ENCODE measurements around the gene GPR55.

Gene GPR55

GRCh38 chr2:230912724-230913123 is 12.3 kb downstream of the GPR55 start:
- no peaks in the 10 kb centered on the region for H3K36me3 ChIP-seq (ENCODE audit: control insufficient read depth in 2 of 2, insufficient read depth in 2 of 2, low read length in 2 of 2)
- H3K9me3 ChIP-seq (ENCODE audit: control insufficient read depth in 2 of 2, low read length in 2 of 2) = no peaks in the 10 kb centered on the region
- H3K9ac ChIP-seq (ENCODE audit: low read length in 2 of 2) = no peak overlapping the region
- no peaks in the 10 kb centered on the region for H3K4me1 ChIP-seq (ENCODE audit: control insufficient read depth, insufficient read depth, low read length)
- no peak overlapping the region for H3K27ac ChIP-seq (ENCODE audit: low read length)
- H3K4me3 ChIP-seq (ENCODE audit: low read length in 2 of 2) = no peak overlapping the region
- peaks cover 2 to 7% of the 10 kb centered on the region in 2 donors for H3K27me3 ChIP-seq (ENCODE audit: control insufficient read depth in 1 of 2, insufficient read depth in 2 of 2, low read length in 2 of 2)

DNA sequence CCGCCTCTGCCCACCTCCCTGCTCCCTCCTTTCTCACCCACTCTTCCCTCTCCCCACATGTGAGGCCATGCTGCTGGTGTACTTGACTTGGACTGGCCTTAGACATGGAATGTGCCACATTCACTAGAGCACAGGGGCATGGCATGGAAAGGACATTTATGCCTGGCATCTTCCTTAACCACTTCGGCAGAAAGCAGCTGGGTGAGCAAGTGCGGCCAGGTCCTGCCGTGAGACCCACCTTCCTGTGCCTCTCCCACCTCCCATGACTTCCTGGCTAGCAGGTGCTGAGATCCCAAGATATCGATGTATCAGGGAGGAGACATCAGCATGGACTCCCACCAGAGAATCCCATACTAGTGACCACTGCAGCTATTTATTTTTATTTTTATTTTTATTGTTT is 13.0 kb downstream of the GPR55 start:
- H3K36me3 ChIP-seq (ENCODE audit: control insufficient read depth in 2 of 2, insufficient read depth in 2 of 2, low read length in 2 of 2) = no peaks in the 10 kb centered on the region
- H3K27ac ChIP-seq (ENCODE audit: low read length) = no peak overlapping the region
- peaks cover 2 to 7% of the 10 kb centered on the region in 2 donors for H3K27me3 ChIP-seq (ENCODE audit: control insufficient read depth in 1 of 2, insufficient read depth in 2 of 2, low read length in 2 of 2)

GRCh38 chr2:230910546-230911177 is 14.4 kb downstream of the GPR55 start:
- Histone ChIP-seq H3K27ac (ENCODE audit: low read length) (no peak overlapping the region), H3K27me3 (ENCODE audit: control insufficient read depth in 1 of 2, insufficient read depth in 2 of 2, low read length in 2 of 2) (peaks cover 2 to 7% of the 10 kb centered on the region in 2 donors), H3K9ac (ENCODE audit: low read length in 2 of 2) (no peak overlapping the region), H3K4me1 (ENCODE audit: control insufficient read depth, insufficient read depth, low read length) (no peaks in the 10 kb centered on the region), H3K9me3 (ENCODE audit: control insufficient read depth in 2 of 2, low read length in 2 of 2) (no peaks in the 10 kb centered on the region), H3K36me3 (ENCODE audit: control insufficient read depth in 2 of 2, insufficient read depth in 2 of 2, low read length in 2 of 2) (no peaks in the 10 kb centered on the region), H3K4me3 (ENCODE audit: low read length in 2 of 2) (no peak overlapping the region)

More for the DNA sequence above, 13.0 kb downstream of the GPR55 start:
- Histone ChIP-seq H3K9ac (ENCODE audit: low read length in 2 of 2) (no peak overlapping the region), H3K4me3 (ENCODE audit: low read length in 2 of 2) (no peak overlapping the region), H3K9me3 (ENCODE audit: control insufficient read depth in 2 of 2, low read length in 2 of 2) (no peaks in the 10 kb centered on the region), H3K4me1 (ENCODE audit: control insufficient read depth, insufficient read depth, low read length) (no peaks in the 10 kb centered on the region)

- Histone ChIP-seq H3K9me3 (ENCODE audit: control insufficient read depth in 2 of 2, low read length in 2 of 2) (no peaks in the 10 kb centered on the region), H3K4me3 (ENCODE audit: low read length in 2 of 2) (no peak overlapping the region), H3K27me3 (ENCODE audit: control insufficient read depth in 1 of 2, insufficient read depth in 2 of 2, low read length in 2 of 2) (peaks cover 2 to 5% of the 10 kb centered on the region in 2 donors), H3K9ac (ENCODE audit: low read length in 2 of 2) (no peak overlapping the region), H3K4me1 (ENCODE audit: control insufficient read depth, insufficient read depth, low read length) (no peaks in the 10 kb centered on the region), H3K27ac (ENCODE audit: low read length) (no peak overlapping the region), H3K36me3 (ENCODE audit: control insufficient read depth in 2 of 2, insufficient read depth in 2 of 2, low read length in 2 of 2) (no peaks in the 10 kb centered on the region)
These were observed 15.0 kb downstream of the GPR55 start for GRCh38 chr2:230909841-230910545.

DNA sequence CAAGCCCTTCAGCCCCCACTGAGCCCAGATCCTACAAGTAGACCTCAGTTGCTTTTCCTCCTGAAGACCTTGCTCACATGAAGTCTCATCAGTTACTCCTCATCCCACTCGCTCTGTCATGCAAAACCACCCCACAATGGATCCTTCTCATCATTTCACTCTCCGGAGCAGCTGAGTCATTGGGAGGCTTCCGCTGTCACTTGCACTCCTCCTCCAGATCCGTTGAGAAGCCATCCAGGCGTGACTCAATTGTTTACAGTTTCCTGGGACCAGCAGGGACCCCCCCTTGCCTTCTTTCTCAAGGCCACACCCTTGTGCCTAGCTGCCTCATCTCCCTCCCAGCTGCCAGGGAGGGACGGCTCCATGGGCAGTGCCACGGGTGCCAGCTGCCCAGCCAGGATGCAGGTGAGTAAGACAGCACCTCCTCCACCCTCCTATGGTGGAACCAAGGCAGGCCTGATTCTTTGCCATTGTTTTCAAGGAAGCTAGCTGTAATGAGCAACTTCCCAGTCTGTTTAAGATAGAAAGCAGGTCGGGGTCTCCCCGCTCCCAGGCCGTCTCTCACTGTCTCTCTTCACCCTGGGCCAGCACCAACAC is 16.3 kb downstream of the GPR55 start:
- H3K27ac ChIP-seq (ENCODE audit: low read length) = no peak overlapping the region
- no peak overlapping the region for H3K4me3 ChIP-seq (ENCODE audit: low read length in 2 of 2)
- H3K36me3 ChIP-seq (ENCODE audit: control insufficient read depth in 2 of 2, insufficient read depth in 2 of 2, low read length in 2 of 2) = no peaks in the 10 kb centered on the region
- no peaks in the 10 kb centered on the region for H3K9me3 ChIP-seq (ENCODE audit: control insufficient read depth in 2 of 2, low read length in 2 of 2)
- no peak overlapping the region for H3K9ac ChIP-seq (ENCODE audit: low read length in 2 of 2)
- peaks cover 2% of the 10 kb centered on the region in 2 donors for H3K27me3 ChIP-seq (ENCODE audit: control insufficient read depth in 1 of 2, insufficient read depth in 2 of 2, low read length in 2 of 2)
- H3K4me1 ChIP-seq (ENCODE audit: control insufficient read depth, insufficient read depth, low read length) = no peaks in the 10 kb centered on the region

GRCh38 chr2:230908092-230908594 is 16.9 kb downstream of the GPR55 start:
- H3K4me1 ChIP-seq (ENCODE audit: control insufficient read depth, insufficient read depth, low read length) = no peaks in the 10 kb centered on the region
- no peaks in the 10 kb centered on the region for H3K36me3 ChIP-seq (ENCODE audit: control insufficient read depth in 2 of 2, insufficient read depth in 2 of 2, low read length in 2 of 2)
- H3K9ac ChIP-seq (ENCODE audit: low read length in 2 of 2) = no peak overlapping the region
- H3K27ac ChIP-seq (ENCODE audit: low read length) = no peak overlapping the region
- no peaks in the 10 kb centered on the region for H3K9me3 ChIP-seq (ENCODE audit: control insufficient read depth in 2 of 2, low read length in 2 of 2)
- no peak overlapping the region for H3K4me3 ChIP-seq (ENCODE audit: low read length in 2 of 2)
- H3K27me3 ChIP-seq (ENCODE audit: control insufficient read depth in 1 of 2, insufficient read depth in 2 of 2, low read length in 2 of 2) = peaks cover 2% of the 10 kb centered on the region in 2 donors

GRCh38 chr2:230907361-230908091 is 17.5 kb downstream of the GPR55 start:
- Histone ChIP-seq H3K4me3 (ENCODE audit: low read length in 2 of 2) (no peak overlapping the region), H3K9ac (ENCODE audit: low read length in 2 of 2) (no peak overlapping the region), H3K27ac (ENCODE audit: low read length) (no peak overlapping the region), H3K36me3 (ENCODE audit: control insufficient read depth in 2 of 2, insufficient read depth in 2 of 2, low read length in 2 of 2) (no peaks in the 10 kb centered on the region), H3K27me3 (ENCODE audit: control insufficient read depth in 1 of 2, insufficient read depth in 2 of 2, low read length in 2 of 2) (peaks cover 0 to 2% of the 10 kb centered on the region in 2 donors), H3K9me3 (ENCODE audit: control insufficient read depth in 2 of 2, low read length in 2 of 2) (no peaks in the 10 kb centered on the region), H3K4me1 (ENCODE audit: control insufficient read depth, insufficient read depth, low read length) (no peaks in the 10 kb centered on the region)

- Histone ChIP-seq H3K27ac (ENCODE audit: low read length) (no peak overlapping the region), H3K4me3 (ENCODE audit: low read length in 2 of 2) (no peak overlapping the region), H3K27me3 (ENCODE audit: control insufficient read depth in 1 of 2, insufficient read depth in 2 of 2, low read length in 2 of 2) (peaks cover 0 to 2% of the 10 kb centered on the region in 2 donors), H3K9me3 (ENCODE audit: control insufficient read depth in 2 of 2, low read length in 2 of 2) (no peaks in the 10 kb centered on the region), H3K4me1 (ENCODE audit: control insufficient read depth, insufficient read depth, low read length) (no peaks in the 10 kb centered on the region), H3K36me3 (ENCODE audit: control insufficient read depth in 2 of 2, insufficient read depth in 2 of 2, low read length in 2 of 2) (no peaks in the 10 kb centered on the region), H3K9ac (ENCODE audit: low read length in 2 of 2) (no peak overlapping the region)
These were observed 18.4 kb downstream of the GPR55 start for GRCh38 chr2:230906471-230907230.

GRCh38 chr2:230905448-230906421 is 19.3 kb downstream of the GPR55 start:
- no peaks in the 10 kb centered on the region for H3K4me1 ChIP-seq (ENCODE audit: control insufficient read depth, insufficient read depth, low read length)
- no peak overlapping the region for H3K4me3 ChIP-seq (ENCODE audit: low read length in 2 of 2)
- H3K36me3 ChIP-seq (ENCODE audit: control insufficient read depth in 2 of 2, insufficient read depth in 2 of 2, low read length in 2 of 2) = no peaks in the 10 kb centered on the region
- H3K27ac ChIP-seq (ENCODE audit: low read length) = no peak overlapping the region
- H3K27me3 ChIP-seq (ENCODE audit: control insufficient read depth in 1 of 2, insufficient read depth in 2 of 2, low read length in 2 of 2) = peaks cover 2% of the 10 kb centered on the region in 2 donors
- H3K9ac ChIP-seq (ENCODE audit: low read length in 2 of 2) = no peak overlapping the region
- no peaks in the 10 kb centered on the region for H3K9me3 ChIP-seq (ENCODE audit: control insufficient read depth in 2 of 2, low read length in 2 of 2)
